ENCODE data around the gene PIGZ.
A peak's percentile ranks its signal among the peaks of the same experiment; 100 is the strongest.

DNA sequence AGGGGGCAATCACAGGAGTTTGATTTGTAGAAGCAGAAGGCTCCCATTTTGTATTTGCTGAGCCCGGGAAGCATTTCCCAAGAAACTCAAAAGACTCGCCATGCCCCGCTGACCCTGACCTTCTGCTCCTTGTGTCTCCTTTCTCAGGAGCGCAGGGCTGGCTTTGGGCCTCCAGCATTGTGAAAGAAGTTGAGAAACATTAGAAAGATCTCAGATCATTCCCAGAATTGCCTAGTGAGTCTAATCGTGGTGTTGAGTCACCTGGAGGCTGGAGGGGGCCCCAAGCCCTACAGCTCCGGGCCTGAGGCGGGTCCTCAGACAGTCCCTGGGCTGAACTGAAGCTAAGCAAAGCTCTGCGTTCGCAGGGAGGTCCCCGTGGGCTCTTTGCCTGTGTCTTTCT, 10.9 kb upstream of the PIGZ start:
- TF ChIP-seq, protein P1, sequence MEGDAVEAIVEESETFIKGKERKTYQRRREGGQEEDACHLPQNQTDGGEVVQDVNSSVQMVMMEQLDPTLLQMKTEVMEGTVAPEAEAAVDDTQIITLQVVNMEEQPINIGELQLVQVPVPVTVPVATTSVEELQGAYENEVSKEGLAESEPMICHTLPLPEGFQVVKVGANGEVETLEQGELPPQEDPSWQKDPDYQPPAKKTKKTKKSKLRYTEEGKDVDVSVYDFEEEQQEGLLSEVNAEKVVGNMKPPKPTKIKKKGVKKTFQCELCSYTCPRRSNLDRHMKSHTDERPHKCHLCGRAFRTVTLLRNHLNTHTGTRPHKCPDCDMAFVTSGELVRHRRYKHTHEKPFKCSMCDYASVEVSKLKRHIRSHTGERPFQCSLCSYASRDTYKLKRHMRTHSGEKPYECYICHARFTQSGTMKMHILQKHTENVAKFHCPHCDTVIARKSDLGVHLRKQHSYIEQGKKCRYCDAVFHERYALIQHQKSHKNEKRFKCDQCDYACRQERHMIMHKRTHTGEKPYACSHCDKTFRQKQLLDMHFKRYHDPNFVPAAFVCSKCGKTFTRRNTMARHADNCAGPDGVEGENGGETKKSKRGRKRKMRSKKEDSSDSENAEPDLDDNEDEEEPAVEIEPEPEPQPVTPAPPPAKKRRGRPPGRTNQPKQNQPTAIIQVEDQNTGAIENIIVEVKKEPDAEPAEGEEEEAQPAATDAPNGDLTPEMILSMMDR (IDR thresholded peaks at IDR 0.05) = no peak
- TF ChIP-seq POLR2A (IDR thresholded peaks at IDR 0.05) = no peak
- peak in 1 of 3 donors; percentile 59 for TF ChIP-seq POLR2AphosphoS5 (IDR thresholded peaks at IDR 0.05)
